Endothelial cell of umbilical vein (primary cell): Measurements from ENCODE around the gene RYR3.

Source experiments
- CTCF ChIP-seq, 2 donors: IDR thresholded peaks; 1 replicate in 1 of 2; 2 replicates in 1 of 2; pipeline ENCODE4 v1.5.1; 2011; ENCODE audit warnings: low read length in 2 of 2, mild to moderate bottlenecking in 2 of 2, moderate library complexity in 2 of 2, control low read depth in 1 of 2, inconsistent platforms in 1 of 2, low read depth in 1 of 2; ENCODE audit not compliant: insufficient read depth in 1 of 2; ENCODE audit errors: extremely low read depth in 1 of 2
- EZH2 ChIP-seq: IDR thresholded peaks from 2 replicates; pipeline ENCODE4 v1.6.1; 2012; ENCODE audit warnings: borderline replicate concordance, low read depth, mild to moderate bottlenecking, moderate library complexity, low read length, inconsistent platforms; ENCODE audit not compliant: severe bottlenecking
- FOS ChIP-seq: IDR thresholded peaks from 2 replicates; pipeline ENCODE4 v1.6.1; 2011; ENCODE audit warnings: mild to moderate bottlenecking, low read length, moderate library complexity, borderline replicate concordance; ENCODE audit not compliant: insufficient read depth
- GATA2 ChIP-seq: IDR thresholded peaks from 2 replicates; pipeline ENCODE4 v1.7.0; 2011; ENCODE audit warnings: low read depth, mild to moderate bottlenecking, moderate library complexity, mixed read lengths, low read length; ENCODE audit not compliant: insufficient read length, insufficient read depth
- JUN ChIP-seq: IDR thresholded peaks from 2 replicates; pipeline ENCODE4 v1.6.1; 2011; ENCODE audit warnings: borderline replicate concordance, low read depth; ENCODE audit not compliant: insufficient read length, insufficient read depth
- MAX ChIP-seq: IDR thresholded peaks from 2 replicates; pipeline ENCODE4 v1.6.1; 2011; ENCODE audit not compliant: insufficient read depth, insufficient read length
- MYC ChIP-seq: IDR thresholded peaks from one replicate; pipeline ENCODE4 v1.6.1; 2011; ENCODE audit warnings: mild to moderate bottlenecking, low read depth, low read length
- POLR2A ChIP-seq: IDR thresholded peaks from 2 replicates; pipeline ENCODE4 v1.6.1; 2012; ENCODE audit warnings: low read depth, mild to moderate bottlenecking, control low read depth, low read length
- POLR2AphosphoS5 ChIP-seq: IDR thresholded peaks from 2 replicates; pipeline ENCODE4 v1.6.1; 2012; ENCODE audit warnings: low read depth, mild to moderate bottlenecking, control low read depth, low read length, moderate library complexity; ENCODE audit not compliant: insufficient read depth

GRCh38 chr15:33807665-33808064, 496.9 kb downstream of the RYR3 start:
- no peak for TF ChIP-seq EZH2
- no peak for TF ChIP-seq MAX
- TF ChIP-seq POLR2A: no peak
- no peak for TF ChIP-seq JUN
- no peak for TF ChIP-seq CTCF (IDR thresholded peaks at IDR 0.05; ENCODE audit: extremely low read depth in 1 of 2, insufficient read depth in 1 of 2, low read depth in 1 of 2, low read length in 2 of 2)
- no peak for TF ChIP-seq MYC
- no peak for TF ChIP-seq FOS
- no peak for TF ChIP-seq GATA2
- no peak for TF ChIP-seq POLR2AphosphoS5
